ENCODE measurements around the gene GHR.

DNA sequence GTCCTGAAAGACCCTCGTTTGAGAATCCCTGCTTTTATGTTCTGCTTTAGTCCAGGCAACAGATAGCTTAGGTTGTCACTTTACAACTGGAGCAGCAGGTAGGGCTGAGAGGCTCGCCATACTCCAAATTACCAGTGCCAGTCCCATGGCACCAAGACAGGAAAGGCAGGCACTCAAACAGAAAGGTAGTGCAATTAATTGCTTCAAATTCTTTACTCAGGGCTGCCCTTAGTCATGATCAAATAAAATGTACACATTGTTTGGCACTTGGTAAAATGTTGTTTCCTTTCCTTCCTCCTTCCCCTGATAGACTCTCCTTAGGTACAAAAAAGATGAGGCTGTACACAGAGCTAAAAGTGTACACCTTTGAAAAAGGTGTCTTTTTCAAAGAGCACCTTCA, 217.6 kb downstream of the GHR start:
- TF ChIP-seq, protein P1, sequence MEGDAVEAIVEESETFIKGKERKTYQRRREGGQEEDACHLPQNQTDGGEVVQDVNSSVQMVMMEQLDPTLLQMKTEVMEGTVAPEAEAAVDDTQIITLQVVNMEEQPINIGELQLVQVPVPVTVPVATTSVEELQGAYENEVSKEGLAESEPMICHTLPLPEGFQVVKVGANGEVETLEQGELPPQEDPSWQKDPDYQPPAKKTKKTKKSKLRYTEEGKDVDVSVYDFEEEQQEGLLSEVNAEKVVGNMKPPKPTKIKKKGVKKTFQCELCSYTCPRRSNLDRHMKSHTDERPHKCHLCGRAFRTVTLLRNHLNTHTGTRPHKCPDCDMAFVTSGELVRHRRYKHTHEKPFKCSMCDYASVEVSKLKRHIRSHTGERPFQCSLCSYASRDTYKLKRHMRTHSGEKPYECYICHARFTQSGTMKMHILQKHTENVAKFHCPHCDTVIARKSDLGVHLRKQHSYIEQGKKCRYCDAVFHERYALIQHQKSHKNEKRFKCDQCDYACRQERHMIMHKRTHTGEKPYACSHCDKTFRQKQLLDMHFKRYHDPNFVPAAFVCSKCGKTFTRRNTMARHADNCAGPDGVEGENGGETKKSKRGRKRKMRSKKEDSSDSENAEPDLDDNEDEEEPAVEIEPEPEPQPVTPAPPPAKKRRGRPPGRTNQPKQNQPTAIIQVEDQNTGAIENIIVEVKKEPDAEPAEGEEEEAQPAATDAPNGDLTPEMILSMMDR (IDR thresholded peaks at IDR 0.05 in 8 of 11, conservative IDR thresholded peaks at IDR 0.05 in 3 of 11): no peak
- no peak for TF ChIP-seq POLR2A (IDR thresholded peaks at IDR 0.05)

Data from spleen (tissue), 7 donors.